Measurements from ENCODE around the gene ATXN10.

ATXN10 gene

GRCh38 chr22:45799291-45799690 lies 127.7 kb downstream of the ATXN10 start:
- no peak for TF ChIP-seq JUND (IDR thresholded peaks at IDR 0.05; ENCODE audit: low read depth)
- in situ Hi-C loops (cut with HindIII; ENCODE audit: low pct_unique_long_range_greater_than_20kb, low sequenced_read_pairs), result no loop called here
- DNase-seq (ENCODE audit: low read depth in 1 of 2, low spot score in 1 of 2), result no peak

GRCh38 chr22:45802054-45802453 lies 130.4 kb downstream of the ATXN10 start:
- in situ Hi-C loops (cut with HindIII; ENCODE audit: low pct_unique_long_range_greater_than_20kb, low sequenced_read_pairs), result no loop called here
- DNase-seq (ENCODE audit: low read depth in 1 of 2, low spot score in 1 of 2), result peak in 1 of 2 experiments; percentile 9
- no peak for TF ChIP-seq JUND (IDR thresholded peaks at IDR 0.05; ENCODE audit: low read depth)

GRCh38 chr22:45804319-45804985 lies 132.8 kb downstream of the ATXN10 start:
- TF ChIP-seq JUND (IDR thresholded peaks at IDR 0.05; ENCODE audit: low read depth), result no peak
- DNase-seq (ENCODE audit: low read depth in 1 of 2, low spot score in 1 of 2), result no peak
- in situ Hi-C loops (cut with HindIII; ENCODE audit: low pct_unique_long_range_greater_than_20kb, low sequenced_read_pairs), result no loop called here

GRCh38 chr22:45804986-45805325 lies 133.3 kb downstream of the ATXN10 start:
- in situ Hi-C loops (cut with HindIII; ENCODE audit: low pct_unique_long_range_greater_than_20kb, low sequenced_read_pairs), result no loop called here
- no peak for TF ChIP-seq JUND (IDR thresholded peaks at IDR 0.05; ENCODE audit: low read depth)
- no peak for DNase-seq (ENCODE audit: low read depth in 1 of 2, low spot score in 1 of 2)

- no peak for TF ChIP-seq JUND (IDR thresholded peaks at IDR 0.05; ENCODE audit: low read depth)
- in situ Hi-C loops (cut with HindIII; ENCODE audit: low pct_unique_long_range_greater_than_20kb, low sequenced_read_pairs), result no loop called here
- no peak for DNase-seq (ENCODE audit: low read depth in 1 of 2, low spot score in 1 of 2)
Observed at GRCh38 chr22:45805413-45805812, 133.8 kb downstream of the ATXN10 start.

- DNase-seq (ENCODE audit: low read depth in 1 of 2, low spot score in 1 of 2), result no peak
- in situ Hi-C loops (cut with HindIII; ENCODE audit: low pct_unique_long_range_greater_than_20kb, low sequenced_read_pairs), result no loop called here
- no peak for TF ChIP-seq JUND (IDR thresholded peaks at IDR 0.05; ENCODE audit: low read depth)
Observed at GRCh38 chr22:45807156-45807915, 135.7 kb downstream of the ATXN10 start.

GRCh38 chr22:45812910-45813309 lies 141.3 kb downstream of the ATXN10 start:
- in situ Hi-C loops (cut with HindIII; ENCODE audit: low pct_unique_long_range_greater_than_20kb, low sequenced_read_pairs), result no loop called here
- DNase-seq (ENCODE audit: low read depth in 1 of 2, low spot score in 1 of 2), result no peak
- TF ChIP-seq JUND (IDR thresholded peaks at IDR 0.05; ENCODE audit: low read depth), result no peak

GRCh38 chr22:45814198-45814597 lies 142.6 kb downstream of the ATXN10 start:
- DNase-seq (ENCODE audit: low read depth in 1 of 2, low spot score in 1 of 2), result no peak
- TF ChIP-seq JUND (IDR thresholded peaks at IDR 0.05; ENCODE audit: low read depth), result no peak
- in situ Hi-C loops (cut with HindIII; ENCODE audit: low pct_unique_long_range_greater_than_20kb, low sequenced_read_pairs), result no loop called here

GRCh38 chr22:45816776-45817175 lies 145.1 kb downstream of the ATXN10 start:
- DNase-seq (ENCODE audit: low read depth in 1 of 2, low spot score in 1 of 2), result no peak
- TF ChIP-seq JUND (IDR thresholded peaks at IDR 0.05; ENCODE audit: low read depth), result no peak
- in situ Hi-C loops (cut with HindIII; ENCODE audit: low pct_unique_long_range_greater_than_20kb, low sequenced_read_pairs), result no loop called here

GRCh38 chr22:45817745-45818423 lies 146.2 kb downstream of the ATXN10 start:
- in situ Hi-C loops (cut with HindIII; ENCODE audit: low pct_unique_long_range_greater_than_20kb, low sequenced_read_pairs), result no loop called here
- DNase-seq (ENCODE audit: low read depth in 1 of 2, low spot score in 1 of 2), result peak in 1 of 2 experiments; percentile 56
- no peak for TF ChIP-seq JUND (IDR thresholded peaks at IDR 0.05; ENCODE audit: low read depth)

GRCh38 chr22:45818424-45819085 lies 146.9 kb downstream of the ATXN10 start:
- TF ChIP-seq JUND (IDR thresholded peaks at IDR 0.05; ENCODE audit: low read depth), result no peak
- in situ Hi-C loops (cut with HindIII; ENCODE audit: low pct_unique_long_range_greater_than_20kb, low sequenced_read_pairs), result no loop called here

GRCh38 chr22:45819305-45819704 lies 147.7 kb downstream of the ATXN10 start:
- in situ Hi-C loops (cut with HindIII; ENCODE audit: low pct_unique_long_range_greater_than_20kb, low sequenced_read_pairs), result no loop called here
- no peak for TF ChIP-seq JUND (IDR thresholded peaks at IDR 0.05; ENCODE audit: low read depth)
- no peak for DNase-seq (ENCODE audit: low read depth in 1 of 2, low spot score in 1 of 2)

More at GRCh38 chr22:45818424-45819085, 146.9 kb downstream of the ATXN10 start:
- DNase-seq (ENCODE audit: low read depth in 1 of 2, low spot score in 1 of 2), result no peak
